CD14-positive monocyte (primary cell): Measurements from ENCODE around the gene DOCK1. TPM values are rescaled to one million over a fixed set of nuclear protein-coding genes. Genes with fewer than 3 reads are reported as not detected.

Source experiments
- DNase-seq, 3 donors: peaks; one replicate each; pipeline ENCODE4 v3.0.0-alpha.2; 2011 to 2022
- H2AFZ ChIP-seq: 2 replicates; pipeline ENCODE4 v1.6.0; 2012; ENCODE audit warnings: mild to moderate bottlenecking, low read depth, low read length, inconsistent platforms; ENCODE audit not compliant: insufficient read depth, poor library complexity, severe bottlenecking
- H3K27ac ChIP-seq, 2 donors: 1 replicate in 1 of 2; 2 replicates in 1 of 2; pipeline ENCODE4 v1.5.1; 2012 to 2013; ENCODE audit warnings: low read length in 2 of 2, control low read depth in 1 of 2, inconsistent platforms in 1 of 2, low read depth in 1 of 2, mild to moderate bottlenecking in 1 of 2
- H3K27me3 ChIP-seq, 2 donors: one replicate each; pipeline versions ENCODE4 v1.6.0 to v1.6.1; 2011 to 2013; ENCODE audit warnings: low read length in 2 of 2; ENCODE audit not compliant: control insufficient read depth in 2 of 2, insufficient read depth in 2 of 2
- H3K36me3 ChIP-seq, 2 donors: replicated peaks in 1 of 2; 1 replicate in 1 of 2; 2 replicates in 1 of 2; pipeline versions ENCODE4 v1.5.1 to v1.6.1; 2012 to 2013; ENCODE audit warnings: low read length in 2 of 2, control low read depth in 1 of 2, inconsistent platforms in 1 of 2, mild to moderate bottlenecking in 1 of 2; ENCODE audit not compliant: insufficient read depth in 2 of 2, control insufficient read depth in 1 of 2
- H3K4me1 ChIP-seq, 2 donors: 1 replicate in 1 of 2; 2 replicates in 1 of 2; pipeline versions ENCODE4 v1.5.1 to v1.6.1; 2012 to 2013; ENCODE audit warnings: low read length in 2 of 2, control low read depth in 1 of 2, inconsistent platforms in 1 of 2, mild to moderate bottlenecking in 1 of 2, moderate library complexity in 1 of 2; ENCODE audit not compliant: insufficient read depth in 2 of 2, control insufficient read depth in 1 of 2
- H3K4me2 ChIP-seq: replicated peaks from 2 replicates; pipeline ENCODE3; 2012; ENCODE audit warnings: low read length, moderate library complexity, mild to moderate bottlenecking; ENCODE audit not compliant: poor library complexity, severe bottlenecking; ENCODE audit errors: extremely low read depth
- H3K4me3 ChIP-seq, 3 experiments: fragments of 200-600 bp in 1 of 3; sonication (generic) in 1 of 3; replicated peaks in 1 of 3; 1 replicate in 2 of 3; 2 replicates in 1 of 3; pipeline ENCODE4 v1.5.1; 2011 to 2013; ENCODE audit warnings: low read length in 3 of 3, mild to moderate bottlenecking in 3 of 3, control low read depth in 2 of 3, low read depth in 2 of 3, inconsistent platforms in 1 of 3, moderate library complexity in 1 of 3
- H3K79me2 ChIP-seq: 2 replicates; pipeline ENCODE4 v1.6.0; 2012; ENCODE audit warnings: mild to moderate bottlenecking, control low read depth, inconsistent platforms, low read length, moderate library complexity; ENCODE audit not compliant: insufficient read depth
- H3K9ac ChIP-seq: 2 replicates; pipeline ENCODE4 v1.6.0; 2017; ENCODE audit warnings: low read length, mild to moderate bottlenecking; ENCODE audit not compliant: insufficient read depth, poor library complexity, severe bottlenecking
- H3K9me3 ChIP-seq, 2 donors: replicated peaks in 1 of 2; 1 replicate in 1 of 2; 2 replicates in 1 of 2; pipeline versions ENCODE4 v1.5.1 to v1.6.1; 2012 to 2013; ENCODE audit warnings: low read length in 2 of 2, control low read depth in 1 of 2; ENCODE audit not compliant: control insufficient read depth in 1 of 2, insufficient read depth in 1 of 2
- H4K20me1 ChIP-seq: 2 replicates; pipeline ENCODE4 v1.6.0; 2012; ENCODE audit warnings: mild to moderate bottlenecking, low read length, control low read depth, moderate library complexity; ENCODE audit not compliant: insufficient read depth
- H3K27ac Mint-ChIP-seq, 7 donors: one replicate each; pipeline ENCODE4 v1.8.0; 2020; ENCODE audit warnings: mild to moderate bottlenecking in 7 of 7, mixed read lengths in 7 of 7, moderate library complexity in 6 of 7, inconsistent platforms in 2 of 7
- H3K27me3 Mint-ChIP-seq, 3 donors: one replicate each; pipeline ENCODE4 v1.8.0; 2021 to 2022; ENCODE audit warnings: low read depth in 3 of 3, mild to moderate bottlenecking in 3 of 3, mixed read lengths in 3 of 3, moderate library complexity in 3 of 3, inconsistent platforms in 1 of 3
- H3K36me3 Mint-ChIP-seq, 2 donors: one replicate each; pipeline ENCODE4 v1.8.0; 2020; ENCODE audit warnings: mixed read lengths in 2 of 2, inconsistent platforms in 1 of 2, mild to moderate bottlenecking in 1 of 2
- H3K4me1 Mint-ChIP-seq: one replicate; pipeline ENCODE4 v1.8.0; 2020; ENCODE audit warnings: mild to moderate bottlenecking, mixed read lengths
- H3K4me3 Mint-ChIP-seq, 2 donors: one replicate each; pipeline ENCODE4 v1.8.0; 2020; ENCODE audit warnings: mild to moderate bottlenecking in 2 of 2, mixed read lengths in 2 of 2, moderate library complexity in 1 of 2
- H3K9me3 Mint-ChIP-seq, 7 donors: one replicate each; pipeline ENCODE4 v1.8.0; 2020 to 2022; ENCODE audit warnings: mixed read lengths in 7 of 7, mild to moderate bottlenecking in 6 of 7, moderate library complexity in 6 of 7, inconsistent platforms in 2 of 7
- CTCF ChIP-seq: fragments of 200-600 bp; IDR thresholded peaks from one replicate; pipeline ENCODE4 v1.8.0; 2022; ENCODE audit warnings: antibody characterized with exemption, mild to moderate bottlenecking
- WGBS: methylation state at CpG from one replicate; pipeline ENCODE4 v1.1.5; 2013; ENCODE audit warnings: missing lambda C conversion rate; ENCODE audit not compliant: insufficient coverage; 5-methylcytosine and 5-hydroxymethylcytosine counted together
- intact Hi-C, 2 donors: fragments of 100-400 bp; cut with micrococcal nuclease; formaldehyde crosslinking; loops; one replicate each; pipeline versions ENCODE4 v1.15.0 to v1.15.1; 2023
- polyA plus RNA-seq, 3 donors: library from polyadenylated mRNA; depleted of rRNA in 1 of 3; unstranded in 2 of 3; stranded (reverse) in 1 of 3; fragments of 300-500 nt in 2 of 3; fragments of >200 nt in 1 of 3; fragmentation: Illumina TruSeq in 2 of 3; gene quantifications; 1 replicate in 2 of 3; 2 replicates in 1 of 3; pipeline ENCODE4 v1.2.3, GENCODE V29; 2012 to 2021

Gene DOCK1
- polyA plus RNA-seq, 3 donors, result 0.31 to 0.35 TPM; not detected in 1

DNA sequence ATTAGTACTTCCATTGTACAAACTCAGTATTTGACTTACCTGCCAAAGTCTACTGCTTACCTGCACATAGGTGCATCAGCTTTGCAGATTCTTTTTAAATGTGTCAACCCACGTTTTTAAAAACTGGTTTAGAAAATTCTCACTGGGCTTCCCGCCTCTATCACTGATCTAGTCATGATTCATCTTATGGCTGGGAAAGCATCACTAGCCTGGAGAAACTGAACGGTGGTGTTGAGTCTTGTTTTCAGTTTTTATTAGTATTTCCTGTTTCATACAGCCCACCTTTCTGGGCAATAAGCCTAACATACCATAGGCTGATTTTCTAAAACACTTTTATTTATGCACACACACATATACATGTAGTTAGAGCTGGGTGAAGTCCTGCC is 19.7 kb downstream of the DOCK1 start:
- no peaks in the 10 kb centered on the region for H3K79me2 ChIP-seq
- intact Hi-C loops, result no loop called here
- H3K27me3 ChIP-seq, result no peaks in the 10 kb centered on the region
- no peaks in the 10 kb centered on the region for H3K36me3 ChIP-seq
- Mint-ChIP-seq H3K4me3 (no peak overlapping the region), H3K27me3 (peaks cover 0 to 6% (median 2%) of the 10 kb centered on the region in 3 donors), H3K9me3 (peaks cover 0 to 3% (median 2%) of the 10 kb centered on the region in 7 donors), H3K4me1 (no peaks in the 10 kb centered on the region), H3K27ac (no peak overlapping the region), H3K36me3 (no peaks in the 10 kb centered on the region)
- no peak overlapping the region for H3K4me3 ChIP-seq
- no peak for TF ChIP-seq CTCF
- H3K9me3 ChIP-seq, result no peaks in the 10 kb centered on the region
- no peak overlapping the region for H3K27ac ChIP-seq
- no peaks in the 10 kb centered on the region for H3K4me1 ChIP-seq
- H3K4me2 ChIP-seq, result no peak overlapping the region
- no peak overlapping the region for H2AFZ ChIP-seq
- H3K9ac ChIP-seq, result no peak overlapping the region
- H4K20me1 ChIP-seq, result no peaks in the 10 kb centered on the region
- no CpG with 5 or more reads among the region's 3 CpGs for WGBS
- no peak for DNase-seq

- no peaks in the 10 kb centered on the region for H3K4me1 Mint-ChIP-seq
- no peak for DNase-seq
- Histone ChIP-seq H3K27me3 (no peaks in the 10 kb centered on the region), H3K4me3 (no peak overlapping the region), H3K27ac (no peak overlapping the region), H3K36me3 (no peaks in the 10 kb centered on the region), H4K20me1 (no peaks in the 10 kb centered on the region), H3K79me2 (no peaks in the 10 kb centered on the region), H3K4me2 (no peak overlapping the region), H2AFZ (no peak overlapping the region), H3K9ac (no peak overlapping the region), H3K9me3 (no peaks in the 10 kb centered on the region), H3K4me1 (no peaks in the 10 kb centered on the region)
- H3K4me3 Mint-ChIP-seq, result no peak overlapping the region
- no peak for TF ChIP-seq CTCF
- 93% methylated on average over 6 of the region's 8 CpGs for WGBS
- intact Hi-C loops, result no loop called here
- H3K27ac Mint-ChIP-seq, result no peak overlapping the region
- H3K9me3 Mint-ChIP-seq, result no peaks in the 10 kb centered on the region
- H3K27me3 Mint-ChIP-seq, result peaks cover 0 to 5% (median 2%) of the 10 kb centered on the region in 3 donors
- H3K36me3 Mint-ChIP-seq, result no peaks in the 10 kb centered on the region
These were observed 21.3 kb downstream of the DOCK1 start for GRCh38 chr10:126926568-126926967.
